H1 (cell line): Measurements from ENCODE around the gene GLG1. TPM values are rescaled to one million over a fixed set of nuclear protein-coding genes. Genes with fewer than 3 reads are reported as not detected.

Experiments used
- GABPA ChIP-seq: IDR thresholded peaks from 2 replicates; pipeline ENCODE4 v1.6.1; 2011; ENCODE audit warnings: mild to moderate bottlenecking, low read length, moderate library complexity, borderline replicate concordance; ENCODE audit not compliant: insufficient read depth
- NRF1 ChIP-seq: IDR thresholded peaks from 2 replicates; pipeline ENCODE4 v1.6.1; 2011; ENCODE audit warnings: mild to moderate bottlenecking, low read depth, low read length, improper control_type of control experiment
- POLR2A ChIP-seq, 2 experiments: IDR thresholded peaks; 1 replicate in 1 of 2; 2 replicates in 1 of 2; pipeline ENCODE4 v1.6.1; 2011; ENCODE audit warnings: low read depth in 2 of 2, low read length in 2 of 2, mild to moderate bottlenecking in 2 of 2; ENCODE audit errors: control extremely low read depth in 1 of 2
- RXRA ChIP-seq: IDR thresholded peaks from 2 replicates; pipeline ENCODE4 v1.6.1; 2011; ENCODE audit warnings: low read depth, mild to moderate bottlenecking, low read length, moderate library complexity; ENCODE audit not compliant: insufficient read depth
- SP1 ChIP-seq: IDR thresholded peaks from 2 replicates; pipeline ENCODE4 v1.6.1; 2011; ENCODE audit warnings: low read depth, low read length
- SUZ12 ChIP-seq: fragments of 200-600 bp; sonication (generic); IDR thresholded peaks from 2 replicates; pipeline ENCODE4 v1.6.1; 2012; ENCODE audit warnings: mild to moderate bottlenecking, inconsistent platforms, low read length, moderate library complexity, mixed read lengths
- TAF7 ChIP-seq: optimal IDR thresholded peaks from 2 replicates; pipeline ENCODE3; 2011; ENCODE audit warnings: low read depth, mild to moderate bottlenecking, inconsistent platforms, low read length, moderate library complexity, borderline replicate concordance
- USF2 ChIP-seq: IDR thresholded peaks from 2 replicates; pipeline ENCODE4 v1.6.1; 2011; ENCODE audit warnings: low read length, improper control_type of control experiment
- polyA plus RNA-seq, 7 experiments: library from polyadenylated mRNA; depleted of rRNA in 3 of 7; stranded (reverse) in 5 of 7; unstranded in 2 of 7; fragments of >200 nt in 5 of 7; fragments of 200-250 nt in 2 of 7; gene quantifications; 1 replicate in 5 of 7; 2 replicates in 1 of 7; 4 replicates in 1 of 7; pipeline versions ENCODE4 v1.2.1 to v1.2.3, GENCODE V29; 2011 to 2013; ENCODE audit warnings: missing spikeins in 2 of 7, mixed read lengths in 2 of 7
- total RNA-seq: library from RNA; stranded (reverse); fragmentation: NEBNext Ultra II Directional; extraction: Animal tissue kit (Norgen Biotek cat#: 25700); gene quantifications from 2 replicates; pipeline ENCODE4 v1.2.1, GENCODE V29; 2021

The GLG1 gene
- total and polyA plus RNA-seq, 2 of the 8 experiments (the other 6 are each of a cell fraction or from before 2014, with no cell fraction given) = 53.4 to 139 TPM

GRCh38 chr16:74480150-74481029 lies 126.5 kb downstream of the GLG1 start (continued):
- TF ChIP-seq TAF7 (no peak), NRF1 (no peak), USF2 (no peak), SP1 (no peak), SUZ12 (no peak), GABPA (no peak), POLR2A (IDR thresholded peaks at IDR 0.05; ENCODE audit: control extremely low read depth in 1 of 2, low read depth in 2 of 2, low read length in 2 of 2) (no peak), RXRA (no peak)
- TF ChIP-seq, all 59 proteins: peak for 0
